ENCODE data around the gene PDE9A.

The PDE9A gene

DNA sequence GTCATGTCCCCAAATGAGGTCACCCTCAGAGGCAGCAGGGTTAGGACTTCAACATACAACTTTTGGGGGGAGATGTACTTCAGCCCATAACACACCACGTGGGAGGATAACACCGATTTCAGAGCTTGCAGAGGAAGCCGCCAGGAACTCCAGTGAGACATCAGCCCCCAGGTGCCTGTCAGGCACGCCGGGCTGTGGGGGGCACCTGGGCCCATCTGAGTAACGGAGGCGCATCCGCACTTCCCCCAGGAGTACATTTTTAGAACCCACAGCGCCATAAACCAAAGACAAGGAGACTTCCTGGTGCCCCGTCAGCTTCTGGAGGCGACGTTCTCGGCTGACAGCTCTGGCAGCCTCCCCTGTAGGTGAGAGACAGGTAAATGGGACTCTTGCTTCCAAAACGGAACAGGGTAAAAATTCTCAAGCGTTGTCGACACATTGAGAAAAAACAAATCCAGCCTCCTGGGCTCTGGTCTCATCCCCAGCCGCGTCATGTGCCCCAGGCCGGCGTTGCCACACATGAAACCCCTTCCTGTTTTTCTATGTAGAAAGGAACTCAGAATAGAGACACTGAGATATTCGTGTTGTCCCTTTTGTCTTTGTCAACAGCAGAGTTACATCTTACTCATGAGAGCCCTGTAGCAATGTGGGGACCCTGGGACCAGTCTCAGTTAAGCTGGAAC is 93.3 kb downstream of the PDE9A start:
- H3K4me1 ChIP-seq (ENCODE audit: control insufficient read depth, insufficient read depth, low read length) = no peaks in the 10 kb centered on the region
- no peaks in the 10 kb centered on the region for H3K27me3 ChIP-seq (ENCODE audit: control insufficient read depth, insufficient read depth, low read length)
- H3K36me3 ChIP-seq (ENCODE audit: control insufficient read depth, insufficient read depth, low read length) = peaks cover 22% of the 10 kb centered on the region
- H3K9me3 ChIP-seq (ENCODE audit: control insufficient read depth, insufficient read depth, low read length) = no peaks in the 10 kb centered on the region
- no peak overlapping the region for H3K4me3 ChIP-seq (ENCODE audit: low read depth, low read length)
- no peak overlapping the region for H3K9ac ChIP-seq (ENCODE audit: low read depth, low read length)

DNA sequence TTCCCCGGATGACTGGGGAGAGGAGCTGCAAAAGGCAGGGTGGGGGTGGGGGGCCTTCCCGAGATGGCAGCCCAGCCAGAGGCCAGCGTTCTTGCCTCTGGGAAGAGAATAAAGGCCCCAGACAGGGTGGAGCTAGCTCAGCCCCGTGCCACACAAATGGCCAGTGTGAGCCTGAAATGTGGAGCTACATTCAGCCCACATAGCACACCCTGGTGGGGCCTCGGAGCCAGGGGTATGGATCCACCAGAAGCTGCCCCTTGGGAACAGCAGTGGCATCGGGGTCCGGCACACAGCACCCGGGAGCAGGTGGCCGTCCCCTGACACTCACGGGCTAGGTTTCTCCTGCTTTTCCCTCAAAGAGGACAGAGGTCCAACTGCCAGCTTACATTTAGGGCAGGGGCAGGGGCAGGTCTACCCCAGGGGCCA is 93.9 kb downstream of the PDE9A start:
- no peaks in the 10 kb centered on the region for H3K9me3 ChIP-seq (ENCODE audit: control insufficient read depth, insufficient read depth, low read length)
- no peak overlapping the region for H3K4me3 ChIP-seq (ENCODE audit: low read depth, low read length)
- H3K9ac ChIP-seq (ENCODE audit: low read depth, low read length) = no peak overlapping the region
- no peaks in the 10 kb centered on the region for H3K27me3 ChIP-seq (ENCODE audit: control insufficient read depth, insufficient read depth, low read length)
- peaks cover 22% of the 10 kb centered on the region for H3K36me3 ChIP-seq (ENCODE audit: control insufficient read depth, insufficient read depth, low read length)
- no peaks in the 10 kb centered on the region for H3K4me1 ChIP-seq (ENCODE audit: control insufficient read depth, insufficient read depth, low read length)

DNA sequence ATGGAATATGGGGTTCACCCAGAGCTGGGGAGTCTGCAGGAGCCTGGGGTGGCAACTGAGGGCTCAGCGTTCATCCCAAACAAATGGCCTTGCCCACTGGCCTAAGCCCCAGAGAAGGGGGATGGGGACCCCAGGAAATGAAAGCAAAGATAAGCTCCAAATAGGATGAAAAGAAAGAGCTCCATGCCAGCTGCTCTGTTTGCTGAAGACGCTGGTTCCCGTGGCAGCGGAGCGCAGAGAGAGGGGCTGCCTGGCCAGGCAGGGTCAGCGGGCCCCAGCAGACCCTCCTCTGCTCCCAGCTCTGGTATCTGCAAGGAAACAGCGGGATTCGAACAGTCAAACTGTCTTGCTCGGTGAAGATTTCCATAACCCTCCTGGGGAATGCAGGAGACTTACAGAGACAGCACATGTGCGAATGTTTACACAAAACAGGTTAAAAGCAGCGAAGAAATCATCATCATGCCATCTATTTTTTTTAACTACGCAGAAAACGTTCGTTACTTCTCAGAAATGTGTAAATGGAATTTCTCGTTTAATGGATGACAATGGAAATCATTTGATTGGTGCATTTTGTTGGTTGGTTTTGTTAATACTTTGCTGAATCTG is 94.4 kb downstream of the PDE9A start:
- Histone ChIP-seq H3K36me3 (ENCODE audit: control insufficient read depth, insufficient read depth, low read length) (peaks cover 22% of the 10 kb centered on the region), H3K4me1 (ENCODE audit: control insufficient read depth, insufficient read depth, low read length) (no peaks in the 10 kb centered on the region), H3K27me3 (ENCODE audit: control insufficient read depth, insufficient read depth, low read length) (no peaks in the 10 kb centered on the region), H3K4me3 (ENCODE audit: low read depth, low read length) (no peak overlapping the region), H3K9me3 (ENCODE audit: control insufficient read depth, insufficient read depth, low read length) (no peaks in the 10 kb centered on the region), H3K9ac (ENCODE audit: low read depth, low read length) (no peak overlapping the region)

DNA sequence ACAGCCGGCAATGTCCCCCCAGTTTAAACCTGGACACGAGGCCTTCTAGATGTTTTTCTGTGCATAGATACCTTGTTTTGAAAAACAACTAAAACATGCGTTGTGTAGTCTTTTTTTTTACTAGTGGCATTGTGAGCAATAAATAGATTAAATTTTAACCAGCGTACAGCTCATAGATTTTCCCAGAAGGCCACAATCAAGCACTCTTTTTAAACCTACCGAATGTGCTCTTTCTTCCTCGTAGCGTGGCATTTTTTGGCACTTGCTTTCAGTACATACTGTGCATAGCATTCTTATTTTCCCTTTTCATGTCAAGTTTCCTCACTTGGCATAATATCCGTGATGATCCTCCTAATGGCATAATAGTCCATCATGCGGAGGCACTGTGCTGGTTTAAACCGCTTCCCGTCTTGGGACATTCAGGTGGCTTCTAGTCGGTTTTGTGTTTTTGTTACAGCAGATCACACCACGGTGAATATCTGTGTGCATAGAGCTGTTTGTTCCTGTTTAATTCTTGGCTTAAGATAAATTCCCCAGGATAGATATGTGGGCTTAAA is 95.3 kb downstream of the PDE9A start:
- Histone ChIP-seq H3K27me3 (ENCODE audit: control insufficient read depth, insufficient read depth, low read length) (no peaks in the 10 kb centered on the region), H3K4me1 (ENCODE audit: control insufficient read depth, insufficient read depth, low read length) (no peaks in the 10 kb centered on the region), H3K9me3 (ENCODE audit: control insufficient read depth, insufficient read depth, low read length) (no peaks in the 10 kb centered on the region), H3K4me3 (ENCODE audit: low read depth, low read length) (no peak overlapping the region), H3K36me3 (ENCODE audit: control insufficient read depth, insufficient read depth, low read length) (peaks cover 21% of the 10 kb centered on the region), H3K9ac (ENCODE audit: low read depth, low read length) (no peak overlapping the region)

DNA sequence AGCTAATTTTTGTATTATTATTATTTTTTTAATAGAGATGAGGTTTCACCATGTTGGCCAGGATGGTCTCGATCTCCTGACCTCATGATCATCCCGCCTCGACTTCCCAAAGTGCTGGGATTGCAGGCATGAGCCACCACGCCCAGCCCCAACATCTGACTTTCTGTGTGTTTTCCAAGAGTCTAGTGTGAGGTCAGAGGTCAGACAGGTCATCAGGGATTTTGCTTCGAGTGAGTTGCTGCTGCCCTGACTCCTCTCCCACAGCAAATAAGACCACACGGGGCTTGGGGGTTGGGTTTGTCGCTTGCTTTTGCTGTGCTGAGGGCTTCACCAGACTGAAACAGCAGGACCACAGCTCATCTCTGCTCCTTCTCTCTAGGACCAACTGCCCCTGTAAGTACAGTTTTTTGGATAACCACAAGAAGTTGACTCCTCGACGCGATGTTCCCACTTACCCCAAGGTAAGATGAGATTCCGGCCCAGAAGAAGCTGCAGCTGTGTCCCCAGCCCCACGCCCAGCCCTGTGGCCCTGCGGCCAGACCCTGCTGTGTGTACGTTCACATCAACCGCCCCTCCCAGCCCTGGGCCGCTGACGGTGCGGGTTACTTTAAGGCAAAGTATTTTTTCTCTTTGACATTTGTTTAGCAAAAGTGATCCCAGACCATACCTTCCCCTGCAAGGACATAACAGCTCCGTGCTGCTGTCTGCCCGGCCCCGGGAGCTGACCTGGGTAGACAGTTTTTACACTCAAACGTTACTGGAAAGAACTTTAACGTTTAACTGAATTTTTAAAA is 97.5 kb downstream of the PDE9A start:
- H3K4me3 ChIP-seq (ENCODE audit: low read depth, low read length) = no peak overlapping the region
- no peaks in the 10 kb centered on the region for H3K27me3 ChIP-seq (ENCODE audit: control insufficient read depth, insufficient read depth, low read length)
- no peaks in the 10 kb centered on the region for H3K4me1 ChIP-seq (ENCODE audit: control insufficient read depth, insufficient read depth, low read length)
- no peaks in the 10 kb centered on the region for H3K9me3 ChIP-seq (ENCODE audit: control insufficient read depth, insufficient read depth, low read length)
- H3K36me3 ChIP-seq (ENCODE audit: control insufficient read depth, insufficient read depth, low read length) = peaks cover 11% of the 10 kb centered on the region
- no peak overlapping the region for H3K9ac ChIP-seq (ENCODE audit: low read depth, low read length)

DNA sequence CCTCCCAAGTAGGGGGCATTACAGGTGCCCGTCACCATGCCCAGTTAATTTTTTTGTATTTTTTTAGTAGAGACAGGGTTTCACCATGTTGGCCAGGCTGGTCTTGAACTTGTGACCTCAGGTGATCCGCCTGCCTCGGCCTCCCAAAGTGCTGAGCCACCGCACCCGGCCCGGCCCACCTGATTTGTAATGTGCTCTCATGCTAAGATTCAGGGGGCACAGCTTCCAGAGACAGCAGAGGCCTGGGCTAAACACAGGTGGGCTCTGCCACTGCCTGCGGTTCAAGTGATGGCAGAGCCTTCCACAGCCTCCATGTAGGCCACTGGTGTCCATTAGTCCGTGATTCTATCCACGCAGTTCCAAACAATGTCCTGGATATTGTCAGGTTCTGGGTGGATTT is 98.4 kb downstream of the PDE9A start:
- Histone ChIP-seq H3K4me3 (ENCODE audit: low read depth, low read length) (no peak overlapping the region), H3K36me3 (ENCODE audit: control insufficient read depth, insufficient read depth, low read length) (peaks cover 9% of the 10 kb centered on the region), H3K4me1 (ENCODE audit: control insufficient read depth, insufficient read depth, low read length) (no peaks in the 10 kb centered on the region), H3K9ac (ENCODE audit: low read depth, low read length) (no peak overlapping the region), H3K9me3 (ENCODE audit: control insufficient read depth, insufficient read depth, low read length) (no peaks in the 10 kb centered on the region), H3K27me3 (ENCODE audit: control insufficient read depth, insufficient read depth, low read length) (no peaks in the 10 kb centered on the region)

DNA sequence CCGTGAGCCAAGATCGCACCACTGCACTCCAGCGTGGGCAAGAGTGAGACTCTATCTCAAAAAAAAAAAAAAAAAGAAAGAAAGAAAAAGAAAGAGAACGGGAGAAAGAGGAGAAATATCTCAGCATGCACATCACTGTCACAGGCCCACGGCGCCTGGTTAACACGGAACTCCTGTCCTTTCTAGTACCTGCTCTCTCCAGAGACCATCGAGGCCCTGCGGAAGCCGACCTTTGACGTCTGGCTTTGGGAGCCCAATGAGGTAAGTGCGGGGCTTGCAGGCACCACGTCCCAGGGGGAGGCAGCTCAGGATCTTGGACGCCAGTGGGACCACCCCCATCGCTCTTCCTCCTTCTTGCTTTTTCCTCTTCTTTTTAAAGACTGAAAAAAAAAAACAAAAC is 100.4 kb downstream of the PDE9A start:
- no peak overlapping the region for H3K9ac ChIP-seq (ENCODE audit: low read depth, low read length)
- H3K4me3 ChIP-seq (ENCODE audit: low read depth, low read length) = no peak overlapping the region
- peaks cover 8% of the 10 kb centered on the region for H3K36me3 ChIP-seq (ENCODE audit: control insufficient read depth, insufficient read depth, low read length)
- no peaks in the 10 kb centered on the region for H3K27me3 ChIP-seq (ENCODE audit: control insufficient read depth, insufficient read depth, low read length)
- H3K9me3 ChIP-seq (ENCODE audit: control insufficient read depth, insufficient read depth, low read length) = no peaks in the 10 kb centered on the region
- H3K4me1 ChIP-seq (ENCODE audit: control insufficient read depth, insufficient read depth, low read length) = no peaks in the 10 kb centered on the region

DNA sequence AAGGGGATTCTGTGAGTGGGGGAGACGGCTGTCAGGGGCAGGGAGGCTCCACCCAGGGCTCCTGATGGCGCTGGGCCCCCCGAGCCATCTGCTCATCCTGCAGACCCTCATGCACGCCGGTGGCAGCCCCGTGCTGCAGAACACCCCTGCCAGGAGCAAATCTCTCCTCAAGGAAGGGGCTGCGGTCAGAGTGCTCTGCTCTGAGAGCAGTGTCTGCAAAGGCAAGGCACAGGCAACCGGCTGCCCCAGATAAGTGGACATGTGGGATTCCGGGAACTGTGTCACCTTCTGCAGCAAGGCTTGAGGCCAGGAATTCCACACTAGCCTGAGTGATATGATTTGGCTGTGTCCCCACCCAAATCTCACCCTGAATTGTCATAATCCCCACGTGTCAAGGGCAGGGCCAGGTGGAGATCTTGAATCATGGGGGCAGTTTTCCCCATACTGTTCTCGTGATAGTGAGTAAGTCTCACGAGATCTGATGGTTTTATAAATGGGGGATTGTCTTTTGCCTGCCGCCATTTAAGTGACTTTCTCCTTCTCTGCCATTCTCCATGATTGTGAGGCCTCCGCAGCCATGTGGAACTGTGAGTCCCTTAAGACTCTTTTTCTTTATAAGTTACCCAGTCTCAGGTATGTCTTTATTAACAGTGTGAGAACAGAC is 101.0 kb downstream of the PDE9A start:
- Histone ChIP-seq H3K4me1 (ENCODE audit: control insufficient read depth, insufficient read depth, low read length) (no peaks in the 10 kb centered on the region), H3K4me3 (ENCODE audit: low read depth, low read length) (no peak overlapping the region), H3K36me3 (ENCODE audit: control insufficient read depth, insufficient read depth, low read length) (peaks cover 8% of the 10 kb centered on the region), H3K9me3 (ENCODE audit: control insufficient read depth, insufficient read depth, low read length) (no peaks in the 10 kb centered on the region), H3K9ac (ENCODE audit: low read depth, low read length) (no peak overlapping the region), H3K27me3 (ENCODE audit: control insufficient read depth, insufficient read depth, low read length) (no peaks in the 10 kb centered on the region)

DNA sequence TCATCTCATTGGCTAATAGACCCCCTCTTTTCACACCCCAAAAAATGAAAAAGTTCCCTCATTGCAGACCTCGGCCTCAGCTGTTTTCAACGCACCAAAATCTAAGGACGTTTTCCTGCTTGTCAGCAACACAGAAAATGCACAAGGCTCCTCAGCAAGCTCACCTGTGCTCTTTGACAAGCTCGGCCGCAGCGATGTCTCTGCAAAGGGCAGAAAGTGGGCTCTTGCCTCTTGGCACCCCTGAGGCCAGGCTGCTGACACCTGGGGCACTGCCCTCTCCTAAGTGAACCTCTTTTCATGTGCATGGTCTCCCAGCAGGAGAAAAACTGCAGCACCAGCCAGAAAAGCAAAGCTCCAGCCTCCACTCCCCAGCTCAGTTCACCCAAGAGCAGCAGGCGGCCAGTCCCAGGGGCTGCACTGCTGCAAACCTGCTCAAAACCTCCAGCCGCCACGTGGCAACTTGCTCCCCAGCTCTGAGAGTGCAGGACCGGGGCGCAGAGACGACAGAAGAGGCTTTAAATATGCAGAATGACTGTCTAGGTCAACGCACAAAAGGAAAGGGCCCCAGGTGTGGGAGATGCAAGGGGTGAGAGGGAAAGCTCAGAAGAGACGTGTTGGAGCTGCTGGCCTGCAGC is 101.7 kb downstream of the PDE9A start:
- H3K4me3 ChIP-seq (ENCODE audit: low read depth, low read length) = no peak overlapping the region
- H3K36me3 ChIP-seq (ENCODE audit: control insufficient read depth, insufficient read depth, low read length) = peaks cover 12% of the 10 kb centered on the region
- no peak overlapping the region for H3K9ac ChIP-seq (ENCODE audit: low read depth, low read length)
- no peaks in the 10 kb centered on the region for H3K4me1 ChIP-seq (ENCODE audit: control insufficient read depth, insufficient read depth, low read length)
- no peaks in the 10 kb centered on the region for H3K9me3 ChIP-seq (ENCODE audit: control insufficient read depth, insufficient read depth, low read length)
- no peaks in the 10 kb centered on the region for H3K27me3 ChIP-seq (ENCODE audit: control insufficient read depth, insufficient read depth, low read length)

DNA sequence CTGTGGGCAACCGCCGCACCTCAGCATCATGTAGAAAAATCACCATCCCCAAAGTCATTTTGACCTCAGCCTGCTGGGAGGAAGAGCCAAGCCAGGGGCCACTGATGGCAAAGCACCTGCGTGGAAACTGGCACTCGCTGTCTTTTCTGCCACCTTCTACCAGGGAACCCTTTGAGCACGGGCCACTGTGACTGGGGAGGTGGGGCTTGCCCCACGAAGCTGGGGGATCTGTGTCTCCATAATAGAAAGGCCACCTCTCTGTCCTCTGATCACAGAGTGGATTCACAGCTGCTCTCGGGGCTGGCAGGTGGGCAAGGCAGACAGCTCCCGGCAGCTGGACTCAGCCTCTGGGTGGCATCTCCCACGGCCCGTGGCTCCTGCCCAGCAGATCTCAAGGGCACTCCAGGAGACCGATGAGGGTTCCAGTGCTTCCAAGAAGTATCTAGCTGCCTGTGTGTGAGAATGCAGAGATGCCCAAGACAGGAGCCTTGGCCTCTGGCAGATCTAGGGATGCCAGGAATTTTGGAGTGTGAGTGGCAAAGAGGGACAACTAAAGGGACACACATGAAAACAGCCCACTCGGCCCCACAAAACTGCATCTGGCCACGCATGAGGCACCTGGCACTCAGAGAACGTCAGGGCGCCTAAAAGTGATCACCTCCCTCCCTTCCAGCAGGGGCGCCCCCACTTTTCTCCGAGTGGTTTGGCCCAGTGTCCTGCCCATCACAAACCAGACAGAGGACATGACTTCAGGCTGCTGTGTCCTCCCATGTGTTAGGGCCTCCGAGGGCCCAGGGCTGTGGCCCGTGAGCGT is 102.6 kb downstream of the PDE9A start:
- Histone ChIP-seq H3K4me1 (ENCODE audit: control insufficient read depth, insufficient read depth, low read length) (no peaks in the 10 kb centered on the region), H3K4me3 (ENCODE audit: low read depth, low read length) (no peak overlapping the region), H3K27me3 (ENCODE audit: control insufficient read depth, insufficient read depth, low read length) (no peaks in the 10 kb centered on the region), H3K9me3 (ENCODE audit: control insufficient read depth, insufficient read depth, low read length) (no peaks in the 10 kb centered on the region), H3K36me3 (ENCODE audit: control insufficient read depth, insufficient read depth, low read length) (peaks cover 12% of the 10 kb centered on the region), H3K9ac (ENCODE audit: low read depth, low read length) (no peak overlapping the region)
